Thyroid gland (tissue), 4 donors: ENCODE data around the gene C1QTNF12.

Experiments used
- CTCF ChIP-seq, 6 experiments: fragments of 200-600 bp in 3 of 6; fragments of 450-650 bp in 3 of 6; sonication (generic) in 3 of 6; IDR thresholded peaks; one replicate each; pipeline ENCODE4 v1.5.1; 2016 to 2019; ENCODE audit warnings: antibody characterized with exemption in 6 of 6, mild to moderate bottlenecking in 2 of 6, inconsistent platforms in 1 of 6, moderate library complexity in 1 of 6
- POLR2A ChIP-seq, 2 donors: fragments of 450-650 bp; IDR thresholded peaks; one replicate each; pipeline ENCODE4 v1.6.1; 2017; ENCODE audit warnings: antibody characterized with exemption in 2 of 2, mild to moderate bottlenecking in 2 of 2, moderate library complexity in 1 of 2

DNA sequence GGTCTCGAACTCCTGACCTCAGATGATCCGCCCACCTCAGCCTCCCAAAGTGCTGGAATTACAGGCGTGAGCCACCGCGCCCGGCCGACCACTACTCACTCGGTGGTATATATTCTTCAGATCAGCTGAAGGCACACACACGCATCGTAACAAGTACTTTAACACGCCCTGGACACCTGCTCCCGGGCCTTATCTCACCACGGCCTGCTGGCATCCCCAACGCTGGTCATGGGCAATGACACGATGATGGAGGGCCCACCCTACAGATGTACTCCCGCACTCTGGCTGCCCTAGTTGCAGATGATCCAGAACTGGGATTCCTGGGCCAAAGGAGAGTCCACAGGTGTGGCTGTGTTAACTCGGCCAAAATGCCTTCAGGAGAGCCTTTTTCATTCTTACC lies 15.5 kb upstream of the C1QTNF12 start:
- TF ChIP-seq CTCF (IDR thresholded peaks at IDR 0.05) (no peak), POLR2A (IDR thresholded peaks at IDR 0.05) (no peak)
